ENCODE data around the gene GDPD3. TPM values are rescaled to one million over a fixed set of nuclear protein-coding genes. Genes with fewer than 3 reads are reported as not detected.

The GDPD3 gene
- total RNA-seq, 1 donor from 2014 or later = 4.9 TPM

DNA sequence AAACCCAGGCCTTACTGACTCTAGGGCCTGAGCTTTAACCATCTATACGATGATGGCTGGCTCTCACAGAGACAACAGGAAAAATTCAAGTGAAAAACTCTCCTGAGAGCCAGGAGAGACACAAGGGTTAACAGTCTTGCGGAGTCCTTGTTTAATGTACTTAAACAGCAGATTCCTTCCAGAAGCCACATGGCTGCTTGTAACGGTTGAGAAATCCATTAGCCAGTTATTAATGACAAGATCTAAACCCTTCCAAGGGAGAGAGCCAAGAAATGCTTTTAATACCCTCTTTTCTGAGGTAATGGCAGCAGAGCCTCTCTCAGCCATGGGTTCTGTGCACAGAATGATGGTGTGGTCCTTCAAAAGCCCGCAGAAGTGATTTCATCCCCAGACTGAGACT, 53.0 kb downstream of the GDPD3 start:
- peaks cover 12% of the 10 kb centered on the region for H3K4me1 Mint-ChIP-seq (ENCODE audit: low read depth, unreplicated experiment)
- H3K27ac Mint-ChIP-seq (ENCODE audit: unreplicated experiment) = peak overlapping the region; percentile 97
- H3K9me3 Mint-ChIP-seq (ENCODE audit: unreplicated experiment) = peaks cover 6% of the 10 kb centered on the region
- no peaks in the 10 kb centered on the region for H3K36me3 Mint-ChIP-seq (ENCODE audit: unreplicated experiment)
- peak overlapping the region; percentile 82 for H3K4me3 Mint-ChIP-seq (ENCODE audit: unreplicated experiment)
- peaks cover 12% of the 10 kb centered on the region for H3K27me3 Mint-ChIP-seq (ENCODE audit: unreplicated experiment)
- TF ChIP-seq, protein P1, sequence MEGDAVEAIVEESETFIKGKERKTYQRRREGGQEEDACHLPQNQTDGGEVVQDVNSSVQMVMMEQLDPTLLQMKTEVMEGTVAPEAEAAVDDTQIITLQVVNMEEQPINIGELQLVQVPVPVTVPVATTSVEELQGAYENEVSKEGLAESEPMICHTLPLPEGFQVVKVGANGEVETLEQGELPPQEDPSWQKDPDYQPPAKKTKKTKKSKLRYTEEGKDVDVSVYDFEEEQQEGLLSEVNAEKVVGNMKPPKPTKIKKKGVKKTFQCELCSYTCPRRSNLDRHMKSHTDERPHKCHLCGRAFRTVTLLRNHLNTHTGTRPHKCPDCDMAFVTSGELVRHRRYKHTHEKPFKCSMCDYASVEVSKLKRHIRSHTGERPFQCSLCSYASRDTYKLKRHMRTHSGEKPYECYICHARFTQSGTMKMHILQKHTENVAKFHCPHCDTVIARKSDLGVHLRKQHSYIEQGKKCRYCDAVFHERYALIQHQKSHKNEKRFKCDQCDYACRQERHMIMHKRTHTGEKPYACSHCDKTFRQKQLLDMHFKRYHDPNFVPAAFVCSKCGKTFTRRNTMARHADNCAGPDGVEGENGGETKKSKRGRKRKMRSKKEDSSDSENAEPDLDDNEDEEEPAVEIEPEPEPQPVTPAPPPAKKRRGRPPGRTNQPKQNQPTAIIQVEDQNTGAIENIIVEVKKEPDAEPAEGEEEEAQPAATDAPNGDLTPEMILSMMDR (IDR thresholded peaks at IDR 0.05; ENCODE audit: partially characterized antibody, unreplicated experiment) = no peak
- DNase-seq = no peak

DNA sequence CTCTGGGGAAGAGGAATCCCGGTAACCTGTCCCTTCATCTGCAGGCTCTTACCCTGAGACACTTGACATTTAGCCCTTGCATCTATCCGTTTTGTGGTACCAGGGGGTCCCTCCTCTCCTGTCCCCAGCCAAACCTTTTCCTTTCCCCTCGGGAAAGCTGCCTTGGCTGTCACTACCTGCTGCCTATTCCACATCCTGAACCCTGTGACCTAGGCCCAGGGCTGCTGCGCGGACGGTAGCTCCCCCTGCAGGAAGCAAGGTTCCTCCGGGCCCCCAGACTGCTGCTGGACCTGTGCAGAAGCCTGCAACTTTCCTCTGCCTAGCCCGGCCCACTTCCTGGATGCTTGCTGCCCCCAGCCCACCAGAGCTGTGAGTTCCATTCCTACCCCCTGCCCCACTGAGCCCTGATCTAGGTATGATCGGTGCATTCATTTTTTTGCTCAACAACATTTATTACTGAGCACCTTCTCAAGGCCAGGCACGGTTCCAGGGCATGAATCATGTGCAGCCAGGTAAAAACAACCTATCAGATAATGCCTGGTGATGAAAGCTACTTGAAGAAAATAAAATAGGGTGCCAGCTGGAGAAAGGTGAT, 58.3 kb downstream of the GDPD3 start:
- Mint-ChIP-seq H3K4me1 (ENCODE audit: low read depth, unreplicated experiment) (peaks cover 2% of the 10 kb centered on the region), H3K27me3 (ENCODE audit: unreplicated experiment) (peaks cover 9% of the 10 kb centered on the region), H3K36me3 (ENCODE audit: unreplicated experiment) (no peaks in the 10 kb centered on the region), H3K27ac (ENCODE audit: unreplicated experiment) (no peak overlapping the region), H3K9me3 (ENCODE audit: unreplicated experiment) (peaks cover 5% of the 10 kb centered on the region), H3K4me3 (ENCODE audit: unreplicated experiment) (no peak overlapping the region)
- DNase-seq = peak; percentile 79
- TF ChIP-seq, protein P1 (IDR thresholded peaks at IDR 0.05; ENCODE audit: partially characterized antibody, unreplicated experiment) = peak; percentile 43

Other genes starting within 250 kb of the GDPD3 start
- gene SEZ6L2, start 214.0 kb downstream of the GDPD3 start, total RNA-seq (ENCODE audit: unreplicated experiment) = 176 TPM
- gene ASPHD1, start 213.0 kb downstream of the GDPD3 start, total RNA-seq (ENCODE audit: unreplicated experiment) = 56.4 TPM
- 18.4 TPM for gene KCTD13, start 187.3 kb downstream of the GDPD3 start, total RNA-seq (ENCODE audit: unreplicated experiment)
- 88.0 TPM for gene TMEM219, start 151.5 kb downstream of the GDPD3 start, total RNA-seq (ENCODE audit: unreplicated experiment)
- 58.5 TPM for gene TAOK2, start 139.7 kb downstream of the GDPD3 start, total RNA-seq (ENCODE audit: unreplicated experiment)
- 12.2 TPM for gene HIRIP3, start 117.9 kb downstream of the GDPD3 start, total RNA-seq (ENCODE audit: unreplicated experiment)
- gene INO80E, start 117.3 kb downstream of the GDPD3 start, total RNA-seq (ENCODE audit: unreplicated experiment) = 71.4 TPM
- 4.2 TPM for gene DOC2A, start 102.5 kb downstream of the GDPD3 start, total RNA-seq (ENCODE audit: unreplicated experiment)
- not detected for gene C16orf92, start 90.3 kb downstream of the GDPD3 start, total RNA-seq (ENCODE audit: unreplicated experiment)
- 253 TPM for gene TLCD3B, start 82.3 kb downstream of the GDPD3 start, total RNA-seq (ENCODE audit: unreplicated experiment)
- gene ALDOA, start 47.8 kb downstream of the GDPD3 start, total RNA-seq (ENCODE audit: unreplicated experiment) = 437 TPM
- 124 TPM for gene PPP4C, start 37.5 kb downstream of the GDPD3 start, total RNA-seq (ENCODE audit: unreplicated experiment)
- 0.86 TPM for gene TBX6, start 21.6 kb downstream of the GDPD3 start, total RNA-seq (ENCODE audit: unreplicated experiment)
- 57.9 TPM for gene YPEL3, start 17.3 kb downstream of the GDPD3 start, total RNA-seq (ENCODE audit: unreplicated experiment)
- 63.0 TPM for gene MAPK3, start 9.7 kb upstream of the GDPD3 start, total RNA-seq (ENCODE audit: unreplicated experiment)
- 75.2 TPM for gene CORO1A, start 70.1 kb upstream of the GDPD3 start, total RNA-seq (ENCODE audit: unreplicated experiment)
- gene BOLA2B, start 80.1 kb upstream of the GDPD3 start, total RNA-seq (ENCODE audit: unreplicated experiment) = 74.6 TPM
- gene SLX1A, start 80.3 kb upstream of the GDPD3 start, total RNA-seq (ENCODE audit: unreplicated experiment) = 16.6 TPM
- gene SULT1A3, start 85.7 kb upstream of the GDPD3 start, total RNA-seq (ENCODE audit: unreplicated experiment) = 15.8 TPM
- gene NPIPB13, start 134.9 kb upstream of the GDPD3 start, total RNA-seq (ENCODE audit: unreplicated experiment) = 27.5 TPM
- gene CD2BP2, start 241.8 kb upstream of the GDPD3 start, total RNA-seq (ENCODE audit: unreplicated experiment) = 77.8 TPM

All from glutamatergic neuron (in vitro differentiated cells).